ENCODE results near the gene LIPC. TPM values are rescaled to one million over a fixed set of nuclear protein-coding genes. Genes with fewer than 3 reads are reported as not detected.

Gene LIPC
- total and polyA plus RNA-seq, 10 of the 15 experiments (the other 5 are each of a cell fraction or from before 2014, with no cell fraction given) = 0.06 to 0.31 (median 0.16) TPM; not detected in 1

DNA sequence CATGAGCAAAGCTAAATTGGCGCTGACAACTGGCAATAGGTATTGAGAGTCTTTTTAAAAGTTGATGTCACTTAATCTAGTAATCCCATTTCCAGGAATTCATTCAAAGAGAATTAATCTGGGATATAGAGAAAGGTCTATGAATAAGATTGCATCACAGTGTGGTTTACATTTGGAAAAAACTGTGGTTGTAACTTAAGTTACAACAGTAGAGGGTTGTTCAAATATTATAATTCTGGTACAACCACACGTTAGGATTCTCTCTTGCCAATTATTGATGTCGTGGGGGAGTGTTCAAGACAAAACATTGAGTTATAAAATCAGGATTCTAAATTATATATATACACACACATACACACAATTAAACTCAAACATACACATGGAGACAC lies 79.8 kb downstream of the LIPC start:
- H3K4me1 ChIP-seq (ENCODE audit: control insufficient read depth, insufficient read depth, low read length) = peaks cover 10% of the 10 kb centered on the region
- ChIA-PET CTCF (no interaction called here), POLR2A (interaction anchor here (1.0 kb wide), 1 partner anchor 13 kb away, joined by 3 read pairs; no protein-coding TSS in a partner anchor), RAD21 (ENCODE audit: unreplicated experiment) (no interaction called here), SMC1A (ENCODE audit: uncharacterized antibody, unreplicated experiment) (no interaction called here)
- no peak overlapping the region for H3K9ac ChIP-seq (ENCODE audit: control insufficient read depth, insufficient read depth, low read length)
- H3K27ac ChIP-seq (ENCODE audit: control insufficient read depth, insufficient read depth) = no peak overlapping the region
- FAIRE-seq (no peak), ATAC-seq (no peak), DNase-seq (ENCODE audit: low read depth, low spot score) (no peak)
- H3K27me3 ChIP-seq (replicated peaks in 1 of 2; ENCODE audit: control insufficient read depth in 2 of 2, insufficient read depth in 2 of 2, low read length in 1 of 2) = no peaks in the 10 kb centered on the region
- no peak overlapping the region for H3K4me3 ChIP-seq
- no peaks in the 10 kb centered on the region for H3K79me2 ChIP-seq (ENCODE audit: control insufficient read depth, insufficient read depth, low read length)
- in situ Hi-C loops (cut with MboI) = no loop called here
- no TSS peak for BruUV-seq (replicated peaks)
- no peaks in the 10 kb centered on the region for H4K20me1 ChIP-seq (ENCODE audit: control insufficient read depth, insufficient read depth)
- intact Hi-C loops (cut with micrococcal nuclease; ENCODE audit: unreplicated experiment) = no loop called here
- 44% methylated on average over 3 of the region's 3 CpGs for WGBS (ENCODE audit: insufficient coverage, insufficient replicate concordance, low lambda C conversion rate, missing lambda C conversion rate)
- H3K36me3 ChIP-seq (ENCODE audit: control insufficient read depth in 2 of 2, insufficient read depth in 2 of 2, low read length in 1 of 2) = no peaks in the 10 kb centered on the region
- TF ChIP-seq PAX5 (IDR thresholded peaks at IDR 0.05; ENCODE audit: borderline replicate concordance, low read depth, low read length) (no peak), SPI1 (IDR thresholded peaks at IDR 0.05; ENCODE audit: borderline replicate concordance, insufficient read depth, low read depth, low read length) (no peak), ZSCAN29 (IDR thresholded peaks at IDR 0.05) (no peak), BACH1 (IDR thresholded peaks at IDR 0.05; ENCODE audit: borderline replicate concordance) (no peak), EED (IDR thresholded peaks at IDR 0.05; ENCODE audit: low read depth) (no peak)
- TF ChIP-seq, protein P1, sequence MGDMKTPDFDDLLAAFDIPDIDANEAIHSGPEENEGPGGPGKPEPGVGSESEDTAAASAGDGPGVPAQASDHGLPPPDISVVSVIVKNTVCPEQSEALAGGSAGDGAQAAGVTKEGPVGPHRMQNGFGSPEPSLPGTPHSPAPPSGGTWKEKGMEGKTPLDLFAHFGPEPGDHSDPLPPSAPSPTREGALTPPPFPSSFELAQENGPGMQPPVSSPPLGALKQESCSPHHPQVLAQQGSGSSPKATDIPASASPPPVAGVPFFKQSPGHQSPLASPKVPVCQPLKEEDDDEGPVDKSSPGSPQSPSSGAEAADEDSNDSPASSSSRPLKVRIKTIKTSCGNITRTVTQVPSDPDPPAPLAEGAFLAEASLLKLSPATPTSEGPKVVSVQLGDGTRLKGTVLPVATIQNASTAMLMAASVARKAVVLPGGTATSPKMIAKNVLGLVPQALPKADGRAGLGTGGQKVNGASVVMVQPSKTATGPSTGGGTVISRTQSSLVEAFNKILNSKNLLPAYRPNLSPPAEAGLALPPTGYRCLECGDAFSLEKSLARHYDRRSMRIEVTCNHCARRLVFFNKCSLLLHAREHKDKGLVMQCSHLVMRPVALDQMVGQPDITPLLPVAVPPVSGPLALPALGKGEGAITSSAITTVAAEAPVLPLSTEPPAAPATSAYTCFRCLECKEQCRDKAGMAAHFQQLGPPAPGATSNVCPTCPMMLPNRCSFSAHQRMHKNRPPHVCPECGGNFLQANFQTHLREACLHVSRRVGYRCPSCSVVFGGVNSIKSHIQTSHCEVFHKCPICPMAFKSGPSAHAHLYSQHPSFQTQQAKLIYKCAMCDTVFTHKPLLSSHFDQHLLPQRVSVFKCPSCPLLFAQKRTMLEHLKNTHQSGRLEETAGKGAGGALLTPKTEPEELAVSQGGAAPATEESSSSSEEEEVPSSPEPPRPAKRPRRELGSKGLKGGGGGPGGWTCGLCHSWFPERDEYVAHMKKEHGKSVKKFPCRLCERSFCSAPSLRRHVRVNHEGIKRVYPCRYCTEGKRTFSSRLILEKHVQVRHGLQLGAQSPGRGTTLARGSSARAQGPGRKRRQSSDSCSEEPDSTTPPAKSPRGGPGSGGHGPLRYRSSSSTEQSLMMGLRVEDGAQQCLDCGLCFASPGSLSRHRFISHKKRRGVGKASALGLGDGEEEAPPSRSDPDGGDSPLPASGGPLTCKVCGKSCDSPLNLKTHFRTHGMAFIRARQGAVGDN (IDR thresholded peaks at IDR 0.05) = no peak
- TF ChIP-seq, protein P2, sequence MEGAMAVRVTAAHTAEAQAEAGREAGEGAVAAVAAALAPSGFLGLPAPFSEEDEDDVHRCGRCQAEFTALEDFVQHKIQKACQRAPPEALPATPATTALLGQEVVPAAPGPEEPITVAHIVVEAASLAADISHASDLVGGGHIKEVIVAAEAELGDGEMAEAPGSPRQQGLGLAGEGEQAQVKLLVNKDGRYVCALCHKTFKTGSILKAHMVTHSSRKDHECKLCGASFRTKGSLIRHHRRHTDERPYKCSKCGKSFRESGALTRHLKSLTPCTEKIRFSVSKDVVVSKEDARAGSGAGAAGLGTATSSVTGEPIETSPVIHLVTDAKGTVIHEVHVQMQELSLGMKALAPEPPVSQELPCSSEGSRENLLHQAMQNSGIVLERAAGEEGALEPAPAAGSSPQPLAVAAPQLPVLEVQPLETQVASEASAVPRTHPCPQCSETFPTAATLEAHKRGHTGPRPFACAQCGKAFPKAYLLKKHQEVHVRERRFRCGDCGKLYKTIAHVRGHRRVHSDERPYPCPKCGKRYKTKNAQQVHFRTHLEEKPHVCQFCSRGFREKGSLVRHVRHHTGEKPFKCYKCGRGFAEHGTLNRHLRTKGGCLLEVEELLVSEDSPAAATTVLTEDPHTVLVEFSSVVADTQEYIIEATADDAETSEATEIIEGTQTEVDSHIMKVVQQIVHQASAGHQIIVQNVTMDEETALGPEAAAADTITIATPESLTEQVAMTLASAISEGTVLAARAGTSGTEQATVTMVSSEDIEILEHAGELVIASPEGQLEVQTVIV (IDR thresholded peaks at IDR 0.05; ENCODE audit: borderline replicate concordance, partially characterized antibody) = no peak
- H2AFZ ChIP-seq (ENCODE audit: control insufficient read depth, low read depth, low read length) = no peak overlapping the region
- no peaks in the 10 kb centered on the region; the same call in none of the 3 replicates for H3K9me3 ChIP-seq (replicated peaks; ENCODE audit: control insufficient read depth, insufficient read depth, low read length)
- no peak overlapping the region for H3K4me2 ChIP-seq (ENCODE audit: control insufficient read depth, insufficient read depth)

All from GM12878 (cell line).